ENCODE data around the gene ITPRIPL2.

DNA sequence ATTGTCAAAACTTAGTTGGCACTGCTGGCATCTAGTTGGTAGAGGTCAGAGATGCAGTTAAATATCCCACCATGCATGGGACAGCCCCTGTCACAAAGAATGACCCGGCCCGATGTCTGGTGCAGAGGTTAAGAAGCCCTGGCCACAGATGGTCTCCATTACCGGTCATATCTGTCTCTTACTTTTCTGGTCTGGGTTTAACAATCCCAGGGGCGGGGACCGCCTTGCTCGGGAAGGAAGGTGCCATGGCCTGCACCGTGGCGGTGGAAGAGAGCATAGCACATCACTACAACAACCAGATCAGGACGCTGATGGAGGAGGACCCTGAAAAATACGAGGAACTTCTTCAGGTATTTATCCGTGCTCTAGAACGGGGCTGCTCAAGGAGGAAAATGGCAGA lies 38.3 kb upstream of the ITPRIPL2 start:
- TF ChIP-seq POLR2A (IDR thresholded peaks at IDR 0.05), result no peak
- TF ChIP-seq POLR2AphosphoS5 (IDR thresholded peaks at IDR 0.05; ENCODE audit: insufficient read depth in 1 of 2, low read depth in 1 of 2), result no peak
- TF ChIP-seq, protein P1, sequence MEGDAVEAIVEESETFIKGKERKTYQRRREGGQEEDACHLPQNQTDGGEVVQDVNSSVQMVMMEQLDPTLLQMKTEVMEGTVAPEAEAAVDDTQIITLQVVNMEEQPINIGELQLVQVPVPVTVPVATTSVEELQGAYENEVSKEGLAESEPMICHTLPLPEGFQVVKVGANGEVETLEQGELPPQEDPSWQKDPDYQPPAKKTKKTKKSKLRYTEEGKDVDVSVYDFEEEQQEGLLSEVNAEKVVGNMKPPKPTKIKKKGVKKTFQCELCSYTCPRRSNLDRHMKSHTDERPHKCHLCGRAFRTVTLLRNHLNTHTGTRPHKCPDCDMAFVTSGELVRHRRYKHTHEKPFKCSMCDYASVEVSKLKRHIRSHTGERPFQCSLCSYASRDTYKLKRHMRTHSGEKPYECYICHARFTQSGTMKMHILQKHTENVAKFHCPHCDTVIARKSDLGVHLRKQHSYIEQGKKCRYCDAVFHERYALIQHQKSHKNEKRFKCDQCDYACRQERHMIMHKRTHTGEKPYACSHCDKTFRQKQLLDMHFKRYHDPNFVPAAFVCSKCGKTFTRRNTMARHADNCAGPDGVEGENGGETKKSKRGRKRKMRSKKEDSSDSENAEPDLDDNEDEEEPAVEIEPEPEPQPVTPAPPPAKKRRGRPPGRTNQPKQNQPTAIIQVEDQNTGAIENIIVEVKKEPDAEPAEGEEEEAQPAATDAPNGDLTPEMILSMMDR (IDR thresholded peaks at IDR 0.05), result no peak

All from vagina (tissue), 2 donors.